ENCODE results near the gene PROCA1. TPM values are rescaled to one million over a fixed set of nuclear protein-coding genes. Genes with fewer than 3 reads are reported as not detected.

PROCA1 gene, protein sequence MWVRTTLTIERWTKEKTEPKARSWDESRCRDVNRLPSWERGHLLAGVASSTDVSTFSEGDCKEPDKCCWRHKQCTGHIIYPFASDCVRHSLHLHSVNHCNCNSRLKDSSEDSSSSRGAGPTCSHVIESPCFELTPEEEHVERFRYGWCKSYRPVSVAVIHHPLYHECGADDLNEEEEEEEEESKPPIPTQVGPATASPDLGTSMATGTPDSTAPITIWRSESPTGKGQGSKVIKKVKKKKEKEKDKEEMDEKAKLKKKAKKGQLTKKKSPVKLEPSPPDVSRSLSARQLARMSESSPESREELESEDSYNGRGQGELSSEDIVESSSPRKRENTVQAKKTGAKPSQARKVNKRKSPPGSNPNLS
- total RNA-seq, result 0.86 and 1.3 TPM in 2 replicates

GRCh38 chr17:28711723-28712031 is at the start of gene PROCA1:
PROCA1 (minus strand) TSS chr17:28711888; CDS start chr17:28711660, 228 bp downstream.

GRCh38 chr17:28743243-28744103 is 31.8 kb upstream of the PROCA1 start, which contains the start of gene TRAF4:
TRAF4 (plus strand) TSS chr17:28744011; CDS start chr17:28744113, 102 bp downstream.

GRCh38 chr17:28728364-28729200 is 16.9 kb upstream of the PROCA1 start, which contains the start of gene NEK8:
NEK8 (plus strand) TSS chr17:28728788; CDS start chr17:28728814, 26 bp downstream.

DNA sequence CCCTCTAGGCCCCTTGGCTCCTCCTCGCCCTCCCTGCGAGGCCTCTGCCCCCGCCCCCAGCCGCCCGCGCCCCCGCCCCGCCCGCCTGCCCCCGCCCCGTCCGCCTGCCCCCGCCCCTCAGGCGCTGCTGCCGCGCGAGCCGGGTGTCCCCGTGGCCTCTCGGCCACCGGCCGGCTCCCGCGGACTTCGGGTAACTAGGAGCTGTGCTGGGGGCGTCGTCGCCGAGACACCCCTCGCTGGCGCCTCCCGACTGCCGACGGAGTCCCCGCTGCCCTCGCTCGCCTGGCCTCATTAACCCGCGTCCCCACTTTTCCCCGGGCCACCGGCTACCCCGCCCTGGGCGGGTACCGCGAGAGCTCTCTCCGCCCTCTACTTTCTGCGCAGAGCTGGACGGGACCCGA is 14.5 kb upstream of the PROCA1 start, which contains the start of gene TLCD1:
Gene TLCD1, minus strand, starts transcription at position 8 of the 401 bp plus-strand sequence. CDS start 136 bp downstream, outside the sequence.

DNA sequence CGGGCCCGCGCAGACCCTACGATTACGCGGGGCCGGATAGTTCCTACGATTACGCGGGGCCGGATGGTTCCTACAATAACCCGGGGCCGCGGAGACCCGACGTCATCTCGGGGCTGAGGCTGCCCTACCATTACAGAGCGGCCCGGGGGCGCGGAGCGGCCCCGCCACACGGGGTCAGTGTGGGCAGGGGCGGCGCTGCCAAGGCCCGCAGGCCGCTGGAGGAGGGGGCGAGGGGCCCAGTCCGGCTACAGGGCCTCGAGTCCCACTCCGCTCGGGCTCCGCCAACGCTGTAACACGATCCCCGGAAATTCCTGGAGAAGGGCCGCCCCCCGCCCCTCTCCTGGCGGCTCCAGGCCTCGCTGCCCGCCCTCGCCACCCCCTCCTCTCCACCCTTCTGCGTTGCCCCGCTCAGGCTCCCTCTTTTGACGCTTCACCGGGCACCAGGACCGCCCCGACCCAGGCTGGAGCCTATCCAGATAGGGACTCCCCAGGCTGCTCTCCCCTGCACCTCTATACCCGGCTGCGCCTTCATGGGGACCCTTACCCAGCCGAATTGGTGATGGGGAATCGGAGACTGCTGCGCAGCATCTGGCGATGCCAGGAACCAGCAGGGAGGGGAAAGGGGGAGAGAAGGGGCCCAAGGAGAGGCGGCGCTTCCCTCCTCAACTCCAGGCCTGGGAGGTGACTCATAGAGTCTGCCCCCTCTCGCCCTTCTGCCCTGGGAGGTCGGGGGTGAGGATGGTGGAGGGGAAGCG is 6.1 kb upstream of the PROCA1 start, which contains the start of gene RAB34:
Gene RAB34, minus strand, starts transcription at position 291 of the 755 bp plus-strand sequence. CDS start 602 bp downstream, outside the sequence.

GRCh38 chr17:28661635-28662526 is 49.8 kb downstream of the PROCA1 start, which contains the start of the genes SDF2 and SUPT6H:
SDF2 (minus strand) TSS chr17:28661906; CDS start chr17:28661876, 30 bp downstream.
SUPT6H (plus strand) TSS chr17:28662205; CDS start chr17:28673402, 11,197 bp downstream.

Small RNAs within 50 kb of the gene (small RNA-seq; reads per million reads assigned to genes)
- gene SNORD42A (not detected), gene SNORD42B (0.16 reads per million), gene SNORD4A (not detected), gene SNORD4B (not detected)

Other genes starting within 250 kb of the PROCA1 start
- not detected in 2 replicates for gene SLC13A2, start 238.2 kb downstream of the PROCA1 start, total RNA-seq
- gene FOXN1, start 205.5 kb downstream of the PROCA1 start, total RNA-seq, result not detected in 2 replicates
- gene UNC119, start 159.3 kb downstream of the PROCA1 start, total RNA-seq, result 23.1 and 27.1 TPM in 2 replicates
- 56.3 and 63.7 TPM in 2 replicates for gene PIGS, start 140.4 kb downstream of the PROCA1 start, total RNA-seq
- 12.4 and 22.5 TPM in 2 replicates for gene ALDOC, start 135.0 kb downstream of the PROCA1 start, total RNA-seq
- 20.9 and 31.7 TPM in 2 replicates for gene SPAG5, start 112.9 kb downstream of the PROCA1 start, total RNA-seq
- gene RSKR, start 97.7 kb downstream of the PROCA1 start, total RNA-seq, result 4.2 and 8.7 TPM in 2 replicates
- 184 and 187 TPM in 2 replicates for gene BLTP2, start 66.7 kb downstream of the PROCA1 start, total RNA-seq
- 38.6 and 39.8 TPM in 2 replicates for gene SDF2, start 50.0 kb downstream of the PROCA1 start, total RNA-seq
- 56.6 and 60.1 TPM in 2 replicates for gene SUPT6H, start 49.7 kb downstream of the PROCA1 start, total RNA-seq
- gene RAB34, start 6.0 kb upstream of the PROCA1 start, total RNA-seq, result 25.3 and 42.1 TPM in 2 replicates
- 509 and 527 TPM in 2 replicates for gene RPL23A, start 8.1 kb upstream of the PROCA1 start, total RNA-seq
- 1.8 and 2.3 TPM in 2 replicates for gene TLCD1, start 14.3 kb upstream of the PROCA1 start, total RNA-seq
- 1.5 and 2.0 TPM in 2 replicates for gene NEK8, start 16.9 kb upstream of the PROCA1 start, total RNA-seq
- gene TRAF4, start 32.1 kb upstream of the PROCA1 start, total RNA-seq, result 49.8 and 64.0 TPM in 2 replicates
- gene FAM222B, start 130.9 kb upstream of the PROCA1 start, total RNA-seq, result 17.3 and 17.7 TPM in 2 replicates
- 45.0 and 47.4 TPM in 2 replicates for gene ERAL1, start 143.1 kb upstream of the PROCA1 start, total RNA-seq
- gene FLOT2, start 185.8 kb upstream of the PROCA1 start, total RNA-seq, result 92.9 and 102 TPM in 2 replicates
- 4.8 and 5.9 TPM in 2 replicates for gene DHRS13, start 191.2 kb upstream of the PROCA1 start, total RNA-seq
- gene PHF12, start 239.6 kb upstream of the PROCA1 start, total RNA-seq, result 27.4 and 34.3 TPM in 2 replicates